GM12801 (cell line): ENCODE data around the gene CLSTN2.

Experiments
- TF ChIP-seq, protein P1 (sequence below): IDR thresholded peaks from one replicate; pipeline ENCODE4 v1.5.1; 2011; ENCODE audit warnings: control low read depth; ENCODE audit not compliant: insufficient read length; ENCODE audit errors: extremely low read depth

The CLSTN2 gene

DNA sequence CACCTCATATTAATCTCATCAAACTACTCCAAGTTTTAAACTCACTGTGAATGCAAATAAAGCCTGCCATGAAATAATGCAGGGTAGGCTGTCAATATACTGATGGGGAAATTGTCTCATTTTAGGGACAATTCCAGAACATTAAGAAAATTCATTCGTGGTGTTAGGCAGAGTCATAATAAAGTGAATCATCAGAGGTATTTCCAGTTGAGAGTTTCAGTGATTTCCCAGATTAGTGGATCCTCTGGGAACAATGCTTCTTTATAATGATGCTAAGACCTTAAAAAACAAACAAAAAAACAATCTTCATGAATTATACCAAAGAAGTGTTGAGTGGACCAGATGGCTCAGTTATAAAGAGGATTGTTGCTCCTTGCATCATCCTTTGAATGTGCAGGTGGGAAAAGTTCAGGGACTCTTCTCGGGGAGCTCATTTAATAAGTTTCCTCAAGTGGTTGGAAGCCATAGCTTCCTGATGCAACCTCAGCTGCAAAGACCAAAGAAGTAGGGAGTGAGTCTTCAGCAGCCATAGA, 381.9 kb downstream of the CLSTN2 start:
- TF ChIP-seq, protein P1, sequence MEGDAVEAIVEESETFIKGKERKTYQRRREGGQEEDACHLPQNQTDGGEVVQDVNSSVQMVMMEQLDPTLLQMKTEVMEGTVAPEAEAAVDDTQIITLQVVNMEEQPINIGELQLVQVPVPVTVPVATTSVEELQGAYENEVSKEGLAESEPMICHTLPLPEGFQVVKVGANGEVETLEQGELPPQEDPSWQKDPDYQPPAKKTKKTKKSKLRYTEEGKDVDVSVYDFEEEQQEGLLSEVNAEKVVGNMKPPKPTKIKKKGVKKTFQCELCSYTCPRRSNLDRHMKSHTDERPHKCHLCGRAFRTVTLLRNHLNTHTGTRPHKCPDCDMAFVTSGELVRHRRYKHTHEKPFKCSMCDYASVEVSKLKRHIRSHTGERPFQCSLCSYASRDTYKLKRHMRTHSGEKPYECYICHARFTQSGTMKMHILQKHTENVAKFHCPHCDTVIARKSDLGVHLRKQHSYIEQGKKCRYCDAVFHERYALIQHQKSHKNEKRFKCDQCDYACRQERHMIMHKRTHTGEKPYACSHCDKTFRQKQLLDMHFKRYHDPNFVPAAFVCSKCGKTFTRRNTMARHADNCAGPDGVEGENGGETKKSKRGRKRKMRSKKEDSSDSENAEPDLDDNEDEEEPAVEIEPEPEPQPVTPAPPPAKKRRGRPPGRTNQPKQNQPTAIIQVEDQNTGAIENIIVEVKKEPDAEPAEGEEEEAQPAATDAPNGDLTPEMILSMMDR = no peak

GRCh38 chr3:140319739-140320138, 384.8 kb downstream of the CLSTN2 start:
- TF ChIP-seq, protein P1 = no peak

DNA sequence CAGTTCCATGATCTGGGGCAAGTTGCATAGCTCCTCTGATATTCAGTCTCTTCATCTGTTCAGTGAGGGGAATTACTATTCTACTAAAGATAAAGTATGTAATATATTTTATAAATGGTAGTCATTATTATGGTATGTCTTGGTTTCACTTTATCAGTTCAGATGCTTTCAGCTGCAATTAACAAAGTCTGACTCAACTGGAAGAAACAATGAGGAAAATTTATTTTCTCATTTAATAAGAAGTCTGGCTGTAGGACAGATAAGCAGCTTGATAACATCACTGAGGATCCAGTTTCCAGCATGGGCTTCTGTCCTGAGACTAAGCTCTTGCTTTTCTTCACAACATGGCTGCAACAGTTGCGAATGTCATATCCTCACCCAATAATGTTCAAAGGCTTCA, 388.6 kb downstream of the CLSTN2 start:
- TF ChIP-seq, protein P1 = no peak

GRCh38 chr3:140332131-140332530, 397.1 kb downstream of the CLSTN2 start:
- TF ChIP-seq, protein P1 = no peak

DNA sequence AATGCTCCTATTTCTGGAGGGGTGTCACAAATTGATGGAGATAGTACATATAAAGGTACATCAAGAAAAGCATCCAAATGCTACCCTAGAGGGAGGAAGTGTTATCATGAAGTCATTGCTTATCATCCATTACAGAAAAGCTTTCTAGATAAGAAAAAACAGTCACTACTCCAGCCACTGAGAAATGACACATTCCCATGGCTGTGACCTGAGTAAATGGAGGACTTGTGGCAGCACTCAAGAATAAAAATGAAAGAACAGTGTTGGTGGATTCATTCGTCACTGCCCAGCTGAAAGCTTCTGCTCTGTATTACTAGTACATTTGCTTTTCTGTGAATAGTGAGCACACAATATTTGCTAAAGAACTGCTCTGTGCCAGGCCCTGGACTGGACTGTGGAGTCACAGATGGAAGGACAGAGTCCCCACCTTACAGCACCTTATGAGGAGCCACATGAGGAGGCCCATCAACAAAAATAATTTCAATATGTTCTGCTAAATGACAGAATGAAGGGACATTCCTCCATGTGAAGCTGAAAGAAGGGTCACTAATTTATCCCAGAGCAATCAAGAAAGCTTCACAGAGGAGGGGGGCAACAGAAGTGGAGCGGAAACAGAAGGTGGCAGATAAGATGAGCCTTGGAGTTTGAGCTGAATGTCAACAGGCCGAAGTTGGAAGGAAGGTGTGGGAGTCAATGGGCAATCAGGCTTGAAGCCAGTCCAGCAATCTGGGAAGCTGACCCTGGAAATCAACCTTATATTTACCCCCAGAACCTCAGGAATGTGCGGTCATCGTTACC, 399.3 kb downstream of the CLSTN2 start:
- TF ChIP-seq, protein P1 = no peak

DNA sequence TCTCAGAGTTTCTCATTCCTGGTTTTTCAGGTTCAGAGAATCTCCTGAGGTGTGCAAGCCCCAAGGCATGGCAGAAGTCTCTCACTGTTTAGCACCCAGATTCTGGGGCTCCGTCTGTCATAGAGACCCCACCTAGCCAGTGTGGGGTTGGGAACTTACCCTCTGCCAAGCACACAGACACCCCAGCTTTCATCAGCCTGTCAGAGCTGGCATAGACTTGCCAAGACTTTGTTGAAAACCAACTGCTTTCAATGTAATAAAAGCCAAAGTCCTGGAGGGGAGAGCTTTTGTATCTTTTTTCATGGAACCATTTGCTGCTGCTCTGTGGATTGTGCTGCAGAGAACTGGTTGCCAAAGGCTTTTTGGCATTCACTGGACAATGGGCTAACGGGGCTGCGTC, 401.5 kb downstream of the CLSTN2 start:
- TF ChIP-seq, protein P1 = no peak

DNA sequence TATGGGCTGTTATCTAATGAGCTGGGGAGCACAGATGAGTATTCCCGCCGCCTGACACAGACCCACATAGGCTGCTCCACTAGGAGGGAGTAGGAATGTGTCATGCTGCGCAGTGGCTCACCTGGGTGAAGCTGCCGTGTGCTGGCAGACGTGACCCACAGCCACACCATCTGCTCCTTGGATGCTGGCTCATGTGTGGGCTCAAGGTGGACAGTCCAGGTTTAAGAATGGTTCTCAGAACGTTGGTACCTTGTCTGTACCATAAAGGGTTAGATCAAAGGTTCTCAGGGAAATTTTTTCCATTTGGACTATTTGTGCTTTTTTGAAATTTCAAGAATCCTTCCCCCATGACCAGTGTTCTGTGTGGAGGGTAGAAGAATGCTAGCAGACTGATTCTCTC, 403.9 kb downstream of the CLSTN2 start:
- TF ChIP-seq, protein P1 = no peak
